NCI-H2081 treated with DMSO at 0.1 percent for 48 hours (cell line): ENCODE data around the gene IMMP1L.
"Not testable (repeated sequence)": the region's sequence is repeated elsewhere in the genome, so short reads cannot be mapped to it uniquely, and the experiment has no call there.

ENCODE experiments used
- DNase-seq: peaks from one replicate; lab custom pipeline; 2025; lab: John Stamatoyannopoulos, UW

The IMMP1L gene, protein sequence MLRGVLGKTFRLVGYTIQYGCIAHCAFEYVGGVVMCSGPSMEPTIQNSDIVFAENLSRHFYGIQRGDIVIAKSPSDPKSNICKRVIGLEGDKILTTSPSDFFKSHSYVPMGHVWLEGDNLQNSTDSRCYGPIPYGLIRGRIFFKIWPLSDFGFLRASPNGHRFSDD

DNA sequence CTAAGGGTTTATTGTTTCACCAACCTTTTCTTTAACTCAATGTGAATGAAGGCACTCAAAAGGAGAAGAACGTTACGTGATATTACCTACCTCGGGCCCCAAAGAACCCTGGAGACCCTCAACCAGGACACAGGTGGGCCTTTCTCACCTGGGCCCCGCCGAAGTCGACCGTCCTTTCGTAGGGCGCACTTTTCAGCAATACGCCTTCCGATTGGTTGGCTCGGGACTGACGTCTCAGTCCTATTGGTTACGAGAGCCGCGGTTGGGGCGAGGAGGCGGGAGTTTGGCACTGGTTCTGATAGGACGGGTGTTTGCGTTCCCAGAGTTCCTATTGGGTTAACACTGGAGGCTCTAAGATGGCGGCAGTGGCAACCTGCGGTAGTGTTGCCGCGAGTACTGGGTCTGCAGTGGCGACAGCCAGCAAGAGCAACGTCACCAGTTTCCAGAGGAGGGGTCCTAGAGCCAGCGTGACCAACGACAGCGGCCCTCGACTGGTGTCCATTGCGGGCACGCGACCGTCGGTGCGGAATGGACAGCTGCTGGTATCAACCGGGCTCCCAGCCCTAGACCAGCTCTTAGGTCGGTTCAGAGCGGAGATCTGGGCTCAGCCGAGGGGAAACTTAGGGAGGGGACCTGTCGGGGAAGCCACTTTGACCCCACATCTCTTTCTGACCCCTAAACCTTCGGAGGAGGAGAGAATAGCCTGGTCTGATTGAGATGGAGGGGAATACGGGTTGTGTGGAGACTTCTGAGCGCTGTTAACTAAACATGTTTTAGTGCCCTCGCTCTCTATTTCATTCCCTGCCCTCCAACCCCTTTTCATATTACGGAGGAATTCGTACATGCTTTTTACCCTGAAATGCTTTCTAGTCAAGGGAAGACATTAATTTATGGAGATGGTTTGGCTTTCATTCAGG, at the start of gene IMMP1L, which contains the start of gene ELP4:
Gene IMMP1L (minus strand): TSS at position 194 of the 917 bp plus-strand sequence. CDS start 46,346 bp downstream, outside the sequence.
Gene ELP4 (plus strand): TSS at position 339 of the 917 bp plus-strand sequence. CDS start 18 bp downstream, at position 357.
- peak; percentile 93 for DNase-seq

DNA sequence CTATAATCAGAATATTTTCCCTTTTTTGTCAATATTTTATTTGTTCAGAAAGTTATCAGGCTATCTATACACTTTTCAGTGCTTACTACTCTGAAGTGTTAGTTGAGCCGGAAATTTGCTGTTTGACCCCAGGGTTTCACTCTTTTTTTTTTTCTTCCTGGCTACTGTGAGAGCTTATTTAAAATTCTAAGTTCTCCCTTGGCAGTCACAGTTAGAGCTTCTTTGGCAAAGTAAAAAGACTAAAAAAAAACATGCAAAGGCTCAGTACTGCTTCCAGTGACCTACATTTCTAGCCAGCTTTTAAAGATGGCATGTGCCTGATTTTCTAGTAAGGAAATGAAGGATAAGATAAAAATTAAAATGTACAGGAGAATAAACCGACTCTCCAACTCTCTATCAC, 48.6 kb upstream of the IMMP1L start:
- no peak for DNase-seq

DNA sequence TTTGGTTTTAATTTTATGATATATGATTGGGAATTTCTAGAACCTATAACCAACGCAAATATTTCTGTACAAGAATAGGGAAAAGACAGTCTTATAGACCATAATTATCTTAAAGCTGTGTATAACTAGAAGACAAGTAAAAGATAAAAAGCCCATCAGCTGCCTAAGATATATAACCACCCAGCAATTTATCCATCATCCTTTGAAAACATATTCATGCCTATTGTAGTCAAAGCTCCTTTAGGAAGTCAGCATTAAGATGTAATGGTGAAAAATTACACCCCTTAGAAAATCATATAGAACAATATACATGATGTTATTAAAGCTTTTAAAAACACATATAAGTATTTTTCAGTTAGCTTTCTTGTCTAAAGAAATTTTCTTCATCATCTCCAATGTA, 46.5 kb upstream of the IMMP1L start:
- no peak for DNase-seq

DNA sequence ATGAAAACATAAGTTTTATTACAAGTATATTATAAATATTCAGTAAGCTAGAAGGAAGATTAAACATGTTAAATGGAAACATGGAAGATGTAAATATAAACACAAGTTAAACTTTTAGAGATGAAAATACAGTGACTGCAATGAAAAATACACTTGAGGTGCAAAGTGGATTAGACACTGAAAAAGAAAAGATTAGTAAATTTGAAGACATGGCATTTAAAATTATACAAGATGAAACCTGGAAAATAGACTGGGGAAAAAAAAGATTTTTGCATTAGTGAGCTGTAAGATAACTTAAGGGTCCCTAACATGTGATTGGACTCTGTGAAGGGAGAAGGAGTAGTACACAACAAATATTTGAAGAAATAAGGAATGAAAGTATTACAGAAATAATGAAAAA, 33.4 kb upstream of the IMMP1L start:
- no peak for DNase-seq

DNA sequence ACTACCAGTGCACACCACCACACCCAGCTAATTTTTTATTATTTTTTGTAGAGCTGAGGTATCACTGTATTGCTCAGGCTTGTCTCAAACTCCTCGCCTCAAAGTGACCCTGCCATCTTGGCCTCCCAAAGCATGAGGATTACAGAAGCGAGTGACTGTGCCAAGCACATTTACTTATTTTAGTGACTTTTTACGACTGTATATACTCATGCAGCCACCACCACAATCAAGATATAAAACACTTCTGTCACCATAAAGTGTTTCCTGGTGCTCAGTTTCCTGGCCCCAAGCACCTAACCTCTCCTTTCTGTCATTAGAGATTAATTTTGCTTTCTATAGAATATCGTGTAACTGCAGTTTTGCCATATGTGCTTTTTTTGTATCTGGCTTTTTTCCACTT, 26.1 kb upstream of the IMMP1L start:
- no peak for DNase-seq

DNA sequence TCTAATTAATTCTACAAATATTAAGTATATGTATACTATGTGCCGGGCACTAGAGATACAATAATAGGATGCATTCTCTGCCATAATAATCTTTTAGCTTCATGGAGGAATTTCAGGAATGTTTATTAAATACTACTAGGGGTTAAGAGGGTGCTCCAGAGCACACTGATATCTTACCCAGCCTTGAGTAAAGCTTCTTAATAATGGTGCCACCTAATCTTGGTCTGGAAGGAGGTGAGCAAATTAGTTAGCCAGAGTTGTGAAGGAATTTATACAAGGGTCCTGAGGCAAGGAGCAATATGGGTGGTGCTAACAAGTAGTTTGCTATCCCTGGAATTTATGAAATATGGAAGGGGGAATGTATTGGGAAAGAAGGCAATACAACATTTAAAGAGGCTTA, 21.9 kb upstream of the IMMP1L start:
- no peak for DNase-seq

DNA sequence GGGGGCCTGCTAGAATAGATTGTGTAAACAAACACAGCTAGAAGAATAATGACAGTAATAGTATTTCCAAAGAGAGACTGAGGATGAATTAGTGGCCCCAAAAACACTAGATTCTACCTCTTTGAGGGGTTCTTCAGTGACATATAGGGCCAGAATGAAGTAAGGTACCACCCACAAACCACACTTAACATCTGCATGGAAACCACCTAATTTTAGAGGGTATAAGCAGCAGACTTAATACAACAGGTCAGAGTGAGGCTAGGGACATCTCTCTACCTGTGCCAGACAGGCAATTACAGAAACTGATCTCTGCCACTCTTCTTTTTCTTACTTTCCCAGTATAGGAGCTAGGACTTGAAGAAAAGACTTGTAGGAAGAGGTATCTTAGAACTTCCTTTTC, 20.3 kb upstream of the IMMP1L start:
- no peak for DNase-seq

DNA sequence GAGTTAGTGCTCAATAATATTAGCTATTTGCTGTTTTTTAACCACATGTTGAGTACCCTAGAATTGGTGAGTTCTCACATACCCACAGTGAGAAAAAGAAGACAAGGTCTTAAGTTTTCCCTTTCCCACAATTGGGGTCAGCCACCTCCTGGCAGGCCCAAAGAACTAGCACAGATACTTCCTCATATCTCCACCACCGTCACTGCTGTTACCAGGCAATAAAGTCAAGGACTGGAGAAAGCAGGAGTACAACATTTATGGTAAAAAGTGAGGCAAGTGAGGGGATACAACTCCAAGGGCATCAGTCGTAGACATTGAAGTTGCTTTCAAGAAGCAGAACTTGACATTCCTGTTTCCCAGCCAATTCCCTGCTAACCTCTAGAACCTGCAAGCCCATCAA, 19.8 kb upstream of the IMMP1L start:
- DNase-seq = no peak

DNA sequence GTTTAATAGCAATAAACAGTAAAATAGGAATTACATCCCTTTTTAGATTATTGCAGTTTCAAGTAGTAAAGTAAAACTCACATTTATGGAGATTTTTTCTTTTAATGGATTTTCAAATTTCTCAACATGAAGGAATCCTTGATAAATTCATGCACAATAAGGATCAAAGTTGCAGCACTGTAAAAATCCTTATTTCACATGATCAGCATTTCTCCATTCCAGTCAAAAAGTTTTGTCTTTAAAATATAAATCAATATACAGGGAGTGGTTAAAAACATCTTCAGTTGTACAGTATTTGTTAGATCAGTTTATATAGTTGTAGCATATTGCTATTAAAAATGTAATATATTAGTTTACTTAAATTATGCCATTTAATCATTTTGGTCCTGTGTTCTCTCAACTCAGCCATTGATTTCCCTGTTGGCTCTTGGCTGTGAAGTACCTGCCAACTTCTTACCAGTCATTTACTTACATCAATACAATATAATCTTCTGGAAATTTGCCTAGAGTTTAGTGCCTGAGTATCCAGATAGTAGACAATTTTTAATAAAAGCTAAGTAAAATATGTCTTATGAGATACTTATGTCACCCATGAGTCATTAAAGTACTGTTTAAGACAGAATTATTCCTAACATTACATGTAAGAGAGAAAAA, 12.2 kb upstream of the IMMP1L start:
- no peak for DNase-seq

DNA sequence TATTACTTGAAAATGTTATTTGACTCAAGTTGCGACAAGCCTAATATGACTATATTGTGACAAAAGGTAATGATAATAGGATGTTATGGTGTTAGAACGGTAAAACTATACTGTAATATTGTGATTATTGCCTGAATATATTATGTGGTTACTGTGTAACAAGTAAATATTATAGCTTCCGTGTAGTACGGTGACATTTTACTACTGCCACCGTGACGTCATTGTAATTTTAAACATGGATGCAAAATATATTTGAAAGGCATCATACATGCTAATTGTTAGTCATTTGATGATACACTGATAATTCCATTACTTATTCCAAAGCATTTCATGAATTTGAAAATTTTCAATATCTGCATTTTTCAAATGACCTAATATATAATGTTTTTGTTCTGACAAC, 2.7 kb upstream of the IMMP1L start:
- no peak for DNase-seq

DNA sequence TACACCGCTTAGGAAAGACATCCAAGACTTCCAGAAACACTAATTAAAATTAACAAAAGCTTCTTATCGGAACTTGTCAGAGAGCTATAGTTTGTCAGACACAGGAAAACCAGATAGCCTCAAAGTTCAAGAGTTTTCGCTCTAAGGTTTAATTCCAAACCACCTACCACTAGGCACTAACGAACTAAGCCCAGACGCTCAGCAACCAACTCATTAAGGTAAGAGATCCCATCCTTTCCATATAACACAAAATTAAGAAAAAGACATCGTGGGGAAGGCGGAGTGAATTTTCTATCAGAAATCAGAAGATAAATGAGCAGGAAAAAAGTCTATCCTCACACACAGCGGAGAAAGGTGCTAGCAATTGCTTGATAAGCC, 382 bp downstream of the IMMP1L start:
- DNase-seq = no peak

DNA sequence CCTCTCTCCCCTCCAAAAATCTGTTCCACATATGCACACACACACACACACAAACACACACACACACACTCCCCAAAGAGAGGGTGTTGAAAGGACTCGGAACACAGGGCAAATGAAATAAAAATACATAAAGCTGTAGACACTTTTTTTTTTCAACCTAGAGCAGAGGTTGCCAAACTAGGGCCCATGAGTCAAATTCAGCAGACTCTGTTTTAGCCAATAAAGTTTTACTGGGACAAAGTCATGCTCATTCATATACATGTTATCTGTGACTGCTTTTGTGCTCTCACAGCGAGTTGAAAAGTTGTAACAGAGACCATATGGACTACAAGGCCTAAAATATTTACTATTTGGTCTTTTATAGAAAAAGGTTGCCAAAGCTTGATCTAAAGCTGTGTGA, 8.9 kb downstream of the IMMP1L start:
- no peak for DNase-seq

DNA sequence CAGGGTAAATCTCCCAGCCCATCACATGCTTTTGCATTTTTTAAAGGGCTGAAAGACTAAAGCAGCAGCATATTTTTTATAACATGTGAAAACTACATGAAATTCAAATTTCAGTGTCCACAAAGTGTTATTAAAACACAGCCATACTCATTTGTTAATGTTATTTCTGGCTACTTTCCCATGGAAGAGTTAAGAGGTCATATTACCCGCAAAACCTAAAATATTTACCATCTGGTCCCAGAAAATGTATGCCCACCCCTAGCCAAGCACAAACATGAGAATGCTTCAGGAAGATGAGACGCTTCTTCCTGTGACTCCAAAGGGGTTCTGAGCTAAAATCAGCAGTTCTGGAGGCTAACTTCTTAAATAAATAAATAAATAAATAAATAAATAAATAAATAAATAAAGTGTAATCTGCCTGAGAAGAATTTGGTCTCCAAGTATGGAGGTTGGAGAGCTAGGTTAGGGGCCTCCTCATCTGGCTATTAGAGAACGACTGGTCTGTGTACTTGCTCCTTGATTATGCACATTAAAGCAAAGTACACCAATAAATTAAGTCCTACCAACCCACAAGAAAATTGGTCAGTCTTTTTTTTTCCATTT, 9.7 kb downstream of the IMMP1L start:
- DNase-seq = no peak

DNA sequence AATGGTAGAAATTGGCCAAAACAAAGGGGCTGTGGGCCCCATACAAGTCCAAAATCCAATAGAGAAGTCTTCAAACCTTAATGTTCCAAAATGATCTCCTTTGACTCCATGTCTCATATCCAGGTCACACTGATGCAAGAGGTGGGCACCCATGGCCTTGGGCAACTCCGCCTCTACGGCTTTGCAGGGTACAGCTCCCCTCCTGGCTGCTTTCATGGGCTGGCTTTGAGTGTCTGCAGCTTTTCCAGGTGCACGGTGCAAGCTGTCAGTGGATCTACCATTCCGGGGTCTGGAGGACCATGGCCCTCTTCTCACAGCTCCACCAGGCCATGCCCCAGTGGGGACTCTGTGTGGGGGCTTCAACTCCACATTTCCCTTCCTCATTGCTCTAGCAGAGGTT, 15.7 kb downstream of the IMMP1L start:
- DNase-seq = not testable (repeated sequence)

DNA sequence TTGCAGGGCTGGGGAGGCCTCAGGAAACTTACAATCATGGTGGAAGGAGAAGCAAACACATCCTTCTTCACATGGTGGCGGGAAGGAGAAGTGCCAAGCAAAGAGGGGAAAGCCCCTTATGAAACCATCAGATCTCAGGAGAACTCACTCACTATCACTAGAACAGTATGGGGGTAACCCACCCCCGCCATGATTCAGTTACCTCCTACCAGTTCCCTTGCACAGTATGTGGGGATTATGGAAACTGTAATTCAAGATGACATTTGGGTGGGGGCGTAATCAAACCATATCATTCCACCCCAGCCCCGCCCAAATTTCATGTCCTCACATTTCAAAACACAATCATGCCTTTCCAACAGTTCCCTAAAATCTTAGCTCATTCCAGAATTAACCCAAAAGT, 16.2 kb downstream of the IMMP1L start:
- DNase-seq = no peak

DNA sequence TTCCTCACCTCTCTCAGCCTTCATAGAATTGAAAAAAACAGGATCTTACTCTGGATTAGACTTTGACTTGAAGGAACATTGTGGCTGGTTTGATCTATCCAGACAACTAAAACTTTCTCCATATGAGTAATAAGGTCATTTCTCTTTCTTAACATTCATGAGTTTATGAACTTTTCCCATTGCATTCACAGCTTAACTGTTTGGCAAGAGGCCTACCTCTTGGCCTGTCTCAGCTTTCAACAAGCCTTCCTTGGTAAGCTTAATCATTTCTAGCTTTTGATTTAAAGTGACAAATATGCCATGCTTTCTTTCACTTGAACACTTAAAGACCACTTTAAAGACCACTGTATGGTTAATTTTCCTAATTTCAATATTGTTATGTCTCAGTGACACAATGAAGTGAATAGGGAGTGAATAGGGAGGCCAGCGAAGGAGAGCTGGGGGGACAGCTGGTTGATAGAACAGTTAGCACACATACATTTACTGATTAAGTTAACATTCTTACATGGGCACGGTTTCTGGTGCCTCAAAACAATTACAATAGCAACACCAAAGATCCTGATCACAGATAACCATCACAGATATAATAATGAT, 17.0 kb downstream of the IMMP1L start:
- DNase-seq = no peak

DNA sequence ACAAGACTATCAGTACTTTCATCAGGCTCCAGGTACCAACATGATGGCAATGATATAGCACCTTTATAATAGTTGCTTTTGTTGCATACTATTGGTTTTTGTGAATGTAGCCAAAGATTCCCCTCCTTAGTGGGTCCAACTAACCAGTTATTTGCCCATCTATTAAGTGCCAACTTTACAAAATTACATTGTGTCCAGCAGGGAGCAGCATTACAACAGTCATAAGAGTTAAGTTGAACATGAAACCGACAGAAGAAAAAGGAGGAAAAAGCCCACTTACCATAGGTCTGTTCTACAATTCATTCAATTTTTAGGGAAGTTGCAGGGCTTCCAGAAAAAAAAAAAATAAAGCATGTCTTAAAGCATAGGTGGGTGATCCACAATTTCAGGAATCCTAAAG, 21.6 kb downstream of the IMMP1L start:
- no peak for DNase-seq

DNA sequence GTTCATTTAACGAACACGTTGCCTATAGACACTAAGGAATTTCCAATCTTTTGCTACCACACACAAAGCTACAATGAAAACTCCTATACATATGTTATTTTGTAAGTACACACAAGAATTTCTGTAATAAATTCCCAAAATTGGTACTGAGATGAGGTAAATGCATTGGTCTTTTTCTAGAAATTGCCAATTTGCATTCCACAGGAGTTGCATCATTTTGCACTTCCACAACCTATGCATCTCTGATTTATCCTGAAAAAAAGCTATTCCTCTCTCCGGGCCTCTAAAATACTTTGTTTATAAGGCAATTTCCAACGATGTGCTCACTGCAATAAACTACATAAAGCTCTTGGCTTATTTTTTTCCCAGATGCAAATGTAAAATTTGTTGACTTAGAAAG, 24.9 kb downstream of the IMMP1L start:
- DNase-seq = no peak

DNA sequence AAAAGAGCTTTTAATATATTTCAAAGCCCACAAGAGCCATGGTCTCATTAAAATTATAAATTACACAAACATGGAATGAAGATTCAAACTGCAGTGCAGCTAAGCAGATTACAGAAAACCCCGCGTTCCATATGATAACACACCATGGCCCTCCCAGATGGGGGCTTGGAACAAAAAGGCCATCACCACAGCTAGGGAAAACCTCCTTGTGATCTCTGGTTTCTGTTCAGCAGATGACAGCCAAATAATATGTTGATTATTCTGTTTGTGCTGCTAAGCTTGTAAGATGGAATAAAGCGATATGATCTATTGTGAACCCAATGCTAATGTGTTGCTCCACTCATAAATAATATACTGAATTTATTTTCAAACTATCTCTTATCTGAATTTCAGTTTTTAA, 28.5 kb downstream of the IMMP1L start:
- DNase-seq = no peak

DNA sequence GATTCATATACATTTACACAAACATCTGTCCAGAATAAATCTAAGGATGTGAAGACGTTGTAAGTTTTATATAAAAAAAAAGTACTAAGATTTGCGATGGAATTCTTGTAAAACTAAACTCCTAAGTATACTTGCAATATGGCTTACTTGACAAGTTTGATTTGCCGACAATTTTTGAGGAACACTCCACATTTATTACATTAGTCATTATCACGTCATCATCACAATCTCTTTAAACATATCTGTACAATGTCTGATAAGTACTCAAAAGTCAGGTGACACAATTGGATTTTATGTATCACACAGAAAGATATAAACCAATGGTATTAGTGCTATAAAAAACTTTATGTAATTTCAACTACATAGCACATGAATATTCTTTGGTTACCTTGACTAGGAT, 30.4 kb downstream of the IMMP1L start:
- no peak for DNase-seq

DNA sequence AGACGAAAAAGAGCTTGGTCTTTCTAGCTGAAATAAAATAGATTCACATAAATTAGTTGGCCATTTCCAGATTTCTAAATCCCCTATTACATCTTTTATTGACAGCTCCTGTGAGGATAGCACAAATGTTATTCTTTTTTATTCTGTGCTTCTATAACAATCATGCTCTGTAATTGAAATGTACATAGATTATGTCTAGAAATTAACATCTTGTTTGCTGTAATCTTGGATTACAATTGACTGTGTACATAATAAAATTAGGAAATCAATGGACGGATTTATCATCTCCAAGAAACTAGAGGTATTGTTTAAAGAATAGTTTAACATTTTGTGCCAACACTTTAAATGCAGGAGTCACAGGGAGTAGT, 31.2 kb downstream of the IMMP1L start:
- no peak for DNase-seq

DNA sequence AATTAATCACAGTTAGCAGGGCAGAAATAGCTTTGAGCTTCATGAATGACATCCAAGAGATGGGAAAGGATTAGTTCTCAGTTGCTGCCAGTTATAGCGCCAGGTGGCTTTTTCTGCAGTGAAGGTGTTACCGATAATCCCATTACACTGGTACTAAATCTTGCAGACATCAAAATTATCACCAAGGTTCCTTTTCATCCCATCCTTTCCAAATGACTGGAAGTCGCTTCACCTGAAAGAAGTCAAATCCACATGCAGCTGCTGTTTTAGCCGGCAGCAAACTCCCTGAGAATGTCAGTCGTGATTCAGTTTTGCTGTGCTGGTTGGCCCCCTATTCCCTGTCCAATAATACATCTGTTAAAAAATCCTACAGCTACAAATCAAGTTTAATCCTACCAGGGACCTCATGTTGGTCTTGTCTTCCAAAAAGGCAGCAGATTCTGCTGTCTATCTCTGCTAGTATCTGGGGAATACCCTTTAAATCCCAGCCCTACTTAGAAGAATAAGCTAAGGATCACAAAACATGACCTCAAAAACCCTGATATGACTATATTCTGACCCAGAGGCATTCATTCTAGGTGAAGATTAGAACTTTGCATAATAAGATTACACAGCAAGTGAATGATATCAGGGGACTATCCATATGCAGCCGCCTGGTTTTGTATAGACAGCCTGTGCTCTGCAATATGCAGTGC, 31.7 kb downstream of the IMMP1L start:
- DNase-seq = peak; percentile 33
